Measurements from ENCODE around the gene LNP1. TPM values are rescaled to one million over a fixed set of nuclear protein-coding genes. Genes with fewer than 3 reads are reported as not detected.

The LNP1 gene
- total RNA-seq, 4 donors from 2014 or later = 1.1 to 3.7 (median 1.9) TPM

DNA sequence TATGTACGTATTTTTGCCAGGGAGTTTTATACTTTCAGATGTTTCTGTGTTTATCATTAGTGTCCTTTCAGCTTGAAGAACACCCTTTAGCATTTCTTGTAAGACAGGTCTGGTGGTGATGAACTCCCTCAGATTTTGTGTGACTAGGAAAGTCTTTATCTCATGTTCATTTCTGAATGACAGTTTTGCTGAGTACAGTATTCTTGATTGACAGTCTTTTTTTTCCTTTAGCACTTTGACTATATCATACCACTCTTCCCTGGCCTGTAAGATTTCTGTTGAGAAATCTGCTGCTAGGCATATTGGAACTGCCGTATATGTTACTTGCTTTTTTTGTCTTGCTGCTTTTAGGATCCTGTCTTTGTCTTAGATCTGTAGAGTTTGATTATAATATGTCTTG is 5.8 kb downstream of the LNP1 start:
- Histone ChIP-seq H3K4me1 (peaks cover 14 to 18% of the 10 kb centered on the region in 2 donors), H3K9me3 (no peaks in the 10 kb centered on the region), H3K27ac (no peak overlapping the region), H3K27me3 (no peaks in the 10 kb centered on the region), H3K4me3 (no peak overlapping the region), H3K36me3 (no peaks in the 10 kb centered on the region)
- DNase-seq = no peak
- in situ Hi-C loops (cut with MboI; ENCODE audit: low sequenced_read_pairs in 4 of 4) = no loop called here
- ATAC-seq = no peak
- intact Hi-C loops (cut with DNase I; ENCODE audit: low total_unique reads) = no loop called here
- no peak for TF ChIP-seq POLR2A (IDR thresholded peaks at IDR 0.05)
- TF ChIP-seq, protein P1, sequence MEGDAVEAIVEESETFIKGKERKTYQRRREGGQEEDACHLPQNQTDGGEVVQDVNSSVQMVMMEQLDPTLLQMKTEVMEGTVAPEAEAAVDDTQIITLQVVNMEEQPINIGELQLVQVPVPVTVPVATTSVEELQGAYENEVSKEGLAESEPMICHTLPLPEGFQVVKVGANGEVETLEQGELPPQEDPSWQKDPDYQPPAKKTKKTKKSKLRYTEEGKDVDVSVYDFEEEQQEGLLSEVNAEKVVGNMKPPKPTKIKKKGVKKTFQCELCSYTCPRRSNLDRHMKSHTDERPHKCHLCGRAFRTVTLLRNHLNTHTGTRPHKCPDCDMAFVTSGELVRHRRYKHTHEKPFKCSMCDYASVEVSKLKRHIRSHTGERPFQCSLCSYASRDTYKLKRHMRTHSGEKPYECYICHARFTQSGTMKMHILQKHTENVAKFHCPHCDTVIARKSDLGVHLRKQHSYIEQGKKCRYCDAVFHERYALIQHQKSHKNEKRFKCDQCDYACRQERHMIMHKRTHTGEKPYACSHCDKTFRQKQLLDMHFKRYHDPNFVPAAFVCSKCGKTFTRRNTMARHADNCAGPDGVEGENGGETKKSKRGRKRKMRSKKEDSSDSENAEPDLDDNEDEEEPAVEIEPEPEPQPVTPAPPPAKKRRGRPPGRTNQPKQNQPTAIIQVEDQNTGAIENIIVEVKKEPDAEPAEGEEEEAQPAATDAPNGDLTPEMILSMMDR (IDR thresholded peaks at IDR 0.05 in 4 of 5, conservative IDR thresholded peaks at IDR 0.05 in 1 of 5) = no peak

DNA sequence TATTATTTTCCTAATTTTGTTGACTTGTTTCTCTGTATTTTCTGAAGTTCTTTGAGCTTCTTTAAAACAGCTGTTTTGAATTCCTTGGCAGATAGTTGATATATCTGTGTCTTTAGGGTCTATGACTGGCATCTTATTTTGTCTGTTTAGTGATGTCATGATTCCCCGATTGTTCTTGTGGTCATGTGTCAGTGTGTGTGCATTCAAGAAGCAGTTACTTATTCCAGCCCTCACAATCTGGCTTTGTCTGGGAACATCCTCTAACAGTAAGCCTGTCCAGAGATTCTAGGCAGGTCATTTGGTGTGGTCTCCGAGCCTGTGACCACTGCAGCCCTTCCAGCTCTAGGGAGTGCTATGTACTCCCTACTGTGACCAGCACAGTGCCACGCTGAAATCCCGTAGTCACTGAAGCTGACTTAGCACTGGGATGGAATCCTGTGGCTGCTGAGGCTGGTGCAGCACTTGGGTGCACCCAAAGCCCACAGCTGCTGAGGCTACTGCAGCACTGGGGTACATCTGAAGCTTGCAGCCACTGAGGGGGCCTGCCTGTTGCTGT is 6.7 kb downstream of the LNP1 start:
- Histone ChIP-seq H3K27me3 (no peaks in the 10 kb centered on the region), H3K9me3 (no peaks in the 10 kb centered on the region), H3K36me3 (no peaks in the 10 kb centered on the region), H3K27ac (no peak overlapping the region), H3K4me3 (no peak overlapping the region), H3K4me1 (peaks cover 12 to 16% of the 10 kb centered on the region in 2 donors)
- intact Hi-C loops (cut with DNase I; ENCODE audit: low total_unique reads) (no loop called here), in situ Hi-C loops (cut with MboI; ENCODE audit: low sequenced_read_pairs in 4 of 4) (no loop called here)
- ATAC-seq (no peak), DNase-seq (no peak)
- TF ChIP-seq, protein P1 (IDR thresholded peaks at IDR 0.05 in 4 of 5, conservative IDR thresholded peaks at IDR 0.05 in 1 of 5) = no peak
- TF ChIP-seq POLR2A (IDR thresholded peaks at IDR 0.05) = no peak

DNA sequence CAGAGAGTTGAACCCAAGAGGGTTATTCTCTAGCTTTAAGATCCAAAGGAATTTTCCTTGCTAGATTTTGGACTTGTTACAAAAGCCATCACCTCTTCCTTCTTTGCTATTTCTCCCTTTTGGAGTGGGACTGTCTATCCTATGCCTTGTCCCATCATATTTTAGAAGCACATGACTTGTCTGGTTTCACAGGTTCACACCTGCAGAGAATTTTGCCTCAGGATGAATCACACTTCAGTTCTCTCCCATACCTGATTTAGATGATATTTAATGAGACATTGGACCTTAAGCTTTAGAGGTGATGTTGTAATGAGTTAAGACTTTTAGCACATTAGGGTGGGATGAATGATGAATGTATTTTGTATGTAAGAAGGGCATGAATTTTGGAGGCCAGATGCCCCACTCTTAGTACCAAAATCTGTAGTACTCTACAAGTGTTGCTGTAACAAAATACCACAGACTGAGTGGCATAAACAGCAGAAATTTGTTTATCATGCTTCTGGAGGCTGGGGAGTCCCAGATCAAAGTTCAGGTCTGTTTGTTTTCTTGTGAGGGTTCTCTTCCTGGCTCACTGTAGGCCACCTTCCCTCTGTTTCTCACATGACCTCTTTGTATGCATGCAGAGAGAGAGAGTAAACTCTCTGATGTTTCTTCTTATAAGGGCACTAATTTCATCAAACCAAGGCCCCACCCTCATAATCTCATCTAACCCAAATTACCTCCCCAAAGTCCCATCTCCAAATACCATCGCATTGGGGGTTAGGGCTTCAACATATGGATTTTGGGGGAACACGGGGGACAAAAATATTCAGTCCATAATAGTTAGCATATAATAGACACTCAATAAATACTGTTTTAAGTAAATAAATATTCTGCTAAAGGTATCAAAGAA is 10.0 kb downstream of the LNP1 start:
- Histone ChIP-seq H3K27me3 (no peaks in the 10 kb centered on the region), H3K27ac (no peak overlapping the region), H3K9me3 (no peaks in the 10 kb centered on the region), H3K36me3 (no peaks in the 10 kb centered on the region), H3K4me1 (peaks cover 7 to 12% of the 10 kb centered on the region in 2 donors), H3K4me3 (no peak overlapping the region)
- no peak for TF ChIP-seq POLR2A (IDR thresholded peaks at IDR 0.05)
- TF ChIP-seq, protein P1 (IDR thresholded peaks at IDR 0.05 in 4 of 5, conservative IDR thresholded peaks at IDR 0.05 in 1 of 5) = no peak
- in situ Hi-C loops (cut with MboI; ENCODE audit: low sequenced_read_pairs in 4 of 4) = no loop called here
- ATAC-seq (no peak), DNase-seq (no peak)
- intact Hi-C loops (cut with DNase I; ENCODE audit: low total_unique reads) = no loop called here

DNA sequence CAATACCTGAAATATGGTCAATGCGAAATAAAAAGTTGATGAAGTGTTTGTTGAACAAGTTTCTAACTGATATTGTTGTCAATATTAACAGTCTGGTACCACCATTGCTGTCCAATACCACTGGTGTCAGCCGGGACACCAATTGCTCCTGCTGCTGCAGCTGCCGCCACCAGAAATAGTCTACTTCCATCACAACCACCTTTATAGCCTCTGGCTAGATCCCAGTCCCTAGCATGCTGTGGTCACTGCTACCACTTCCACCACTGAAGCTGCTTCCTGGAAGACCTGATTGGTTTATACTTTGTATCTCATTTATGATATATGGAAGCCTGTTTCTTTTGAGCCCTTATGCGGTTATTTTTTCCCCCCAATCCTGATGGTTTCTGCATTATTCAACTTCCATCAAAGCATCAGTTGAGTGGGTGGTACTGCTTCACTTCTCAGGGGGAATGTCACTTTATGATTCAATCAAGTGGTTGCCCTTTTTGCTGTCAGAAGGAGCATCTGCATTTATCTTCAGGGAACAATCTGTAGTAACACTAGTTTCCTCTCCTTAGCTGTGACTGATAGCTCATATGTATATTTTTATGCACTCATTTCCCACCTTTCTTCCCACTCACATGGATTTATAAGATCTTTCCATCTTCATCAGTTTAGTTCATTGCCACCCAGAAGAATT is 11.7 kb downstream of the LNP1 start:
- Histone ChIP-seq H3K4me3 (no peak overlapping the region), H3K27me3 (no peaks in the 10 kb centered on the region), H3K9me3 (no peaks in the 10 kb centered on the region), H3K27ac (peak overlapping the region in 2 of 4 donors; percentile 27 to 39), H3K36me3 (no peaks in the 10 kb centered on the region), H3K4me1 (peaks cover 7 to 12% of the 10 kb centered on the region in 2 donors)
- in situ Hi-C loops (cut with MboI; ENCODE audit: low sequenced_read_pairs in 4 of 4) (no loop called here), intact Hi-C loops (cut with DNase I; ENCODE audit: low total_unique reads) (no loop called here)
- TF ChIP-seq, protein P1 (IDR thresholded peaks at IDR 0.05 in 4 of 5, conservative IDR thresholded peaks at IDR 0.05 in 1 of 5) = no peak
- ATAC-seq (peak in 1 of 2 donors; percentile 85), DNase-seq (peak in 1 of 2 donors; percentile 23)
